Measurements from ENCODE around the gene MSH5. TPM values are rescaled to one million over a fixed set of nuclear protein-coding genes. Genes with fewer than 3 reads are reported as not detected.

The MSH5 gene
- total and polyA plus RNA-seq, 9 of the 15 experiments (the other 6 are each of a cell fraction or from before 2014, with no cell fraction given): 12.5 to 104 (median 46.6) TPM

GRCh38 chr6:31781244-31782125 lies 41.7 kb downstream of the MSH5 start (continued):
- TF ChIP-seq, protein P1, sequence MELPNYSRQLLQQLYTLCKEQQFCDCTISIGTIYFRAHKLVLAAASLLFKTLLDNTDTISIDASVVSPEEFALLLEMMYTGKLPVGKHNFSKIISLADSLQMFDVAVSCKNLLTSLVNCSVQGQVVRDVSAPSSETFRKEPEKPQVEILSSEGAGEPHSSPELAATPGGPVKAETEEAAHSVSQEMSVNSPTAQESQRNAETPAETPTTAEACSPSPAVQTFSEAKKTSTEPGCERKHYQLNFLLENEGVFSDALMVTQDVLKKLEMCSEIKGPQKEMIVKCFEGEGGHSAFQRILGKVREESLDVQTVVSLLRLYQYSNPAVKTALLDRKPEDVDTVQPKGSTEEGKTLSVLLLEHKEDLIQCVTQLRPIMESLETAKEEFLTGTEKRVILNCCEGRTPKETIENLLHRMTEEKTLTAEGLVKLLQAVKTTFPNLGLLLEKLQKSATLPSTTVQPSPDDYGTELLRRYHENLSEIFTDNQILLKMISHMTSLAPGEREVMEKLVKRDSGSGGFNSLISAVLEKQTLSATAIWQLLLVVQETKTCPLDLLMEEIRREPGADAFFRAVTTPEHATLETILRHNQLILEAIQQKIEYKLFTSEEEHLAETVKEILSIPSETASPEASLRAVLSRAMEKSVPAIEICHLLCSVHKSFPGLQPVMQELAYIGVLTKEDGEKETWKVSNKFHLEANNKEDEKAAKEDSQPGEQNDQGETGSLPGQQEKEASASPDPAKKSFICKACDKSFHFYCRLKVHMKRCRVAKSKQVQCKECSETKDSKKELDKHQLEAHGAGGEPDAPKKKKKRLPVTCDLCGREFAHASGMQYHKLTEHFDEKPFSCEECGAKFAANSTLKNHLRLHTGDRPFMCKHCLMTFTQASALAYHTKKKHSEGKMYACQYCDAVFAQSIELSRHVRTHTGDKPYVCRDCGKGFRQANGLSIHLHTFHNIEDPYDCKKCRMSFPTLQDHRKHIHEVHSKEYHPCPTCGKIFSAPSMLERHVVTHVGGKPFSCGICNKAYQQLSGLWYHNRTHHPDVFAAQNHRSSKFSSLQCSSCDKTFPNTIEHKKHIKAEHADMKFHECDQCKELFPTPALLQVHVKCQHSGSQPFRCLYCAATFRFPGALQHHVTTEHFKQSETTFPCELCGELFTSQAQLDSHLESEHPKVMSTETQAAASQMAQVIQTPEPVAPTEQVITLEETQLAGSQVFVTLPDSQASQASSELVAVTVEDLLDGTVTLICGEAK (IDR thresholded peaks at IDR 0.05): no peak
- TF ChIP-seq, protein P1 (CRISPR knock-in tag; IDR thresholded peaks at IDR 0.05): 0 out of 2 replicates have a peak, but pooled peaks have one; percentile 5
- TF ChIP-seq ZNF431 (CRISPR knock-in tag; IDR thresholded peaks at IDR 0.05) (0 out of 2 replicates have a peak, but pooled peaks have one; percentile 8), NR2C2 (CRISPR knock-in tag; IDR thresholded peaks at IDR 0.05) (peak; percentile 88), NR2C2 (tag; IDR thresholded peaks at IDR 0.05) (peak; percentile 89), POLR2A (conservative IDR thresholded peaks at IDR 0.05) (peak; percentile 39; the same call in 1 of the 2 replicates), PML (IDR thresholded peaks at IDR 0.05; ENCODE audit: low read length) (0 out of 2 replicates have a peak, but pooled peaks have one; percentile 15), U2AF1 (optimal IDR thresholded peaks at IDR 0.05; ENCODE audit: low read depth, low read length) (no peak), TEAD2 (tag; IDR thresholded peaks at IDR 0.05) (no peak), ZNF282 (CRISPR knock-in tag; IDR thresholded peaks at IDR 0.05) (0 out of 2 replicates have a peak, but pooled peaks have one; percentile 14), BRD4 (IDR thresholded peaks at IDR 0.05) (no peak), ATF2 (CRISPR knock-in tag; IDR thresholded peaks at IDR 0.05) (no peak), HBP1 (CRISPR knock-in tag; IDR thresholded peaks at IDR 0.05) (no peak), ZSCAN29 (IDR thresholded peaks at IDR 0.05) (no peak), PTTG1 (tag; IDR thresholded peaks at IDR 0.05; ENCODE audit: low read depth) (no peak), SRSF7 (optimal IDR thresholded peaks at IDR 0.05; ENCODE audit: low read depth, low read length) (no peak), PURB (CRISPR knock-in tag; IDR thresholded peaks at IDR 0.05; ENCODE audit: low read depth) (no peak)
